ENCODE results near the gene U2AF1L4.
A peak's percentile ranks its signal among the peaks of the same experiment; 100 is the strongest.

U2AF1L4 gene

DNA sequence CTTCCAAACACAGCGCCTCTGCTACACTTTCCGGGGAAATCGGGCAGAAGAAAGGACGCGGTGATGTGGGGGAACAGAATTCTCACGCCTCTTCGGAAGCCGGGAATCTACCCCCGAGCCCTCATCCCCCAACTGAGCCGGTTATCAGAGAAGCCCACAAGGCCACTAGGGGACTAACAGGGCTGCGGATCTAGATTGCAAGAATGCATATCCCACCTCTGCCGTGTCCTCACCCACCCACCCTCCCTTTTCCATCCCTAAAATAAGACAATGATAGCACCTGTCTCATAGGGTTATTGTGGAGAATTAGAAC is 4.1 kb downstream of the U2AF1L4 start:
- no peak for DNase-seq (ENCODE audit: low read depth)
- peak overlapping the region; percentile 35 for H3K4me3 ChIP-seq (ENCODE audit: low read depth, low read length)
- TF ChIP-seq POLR2A (IDR thresholded peaks at IDR 0.05; ENCODE audit: extremely low read depth, insufficient read length): no peak
- TF ChIP-seq, protein P1, sequence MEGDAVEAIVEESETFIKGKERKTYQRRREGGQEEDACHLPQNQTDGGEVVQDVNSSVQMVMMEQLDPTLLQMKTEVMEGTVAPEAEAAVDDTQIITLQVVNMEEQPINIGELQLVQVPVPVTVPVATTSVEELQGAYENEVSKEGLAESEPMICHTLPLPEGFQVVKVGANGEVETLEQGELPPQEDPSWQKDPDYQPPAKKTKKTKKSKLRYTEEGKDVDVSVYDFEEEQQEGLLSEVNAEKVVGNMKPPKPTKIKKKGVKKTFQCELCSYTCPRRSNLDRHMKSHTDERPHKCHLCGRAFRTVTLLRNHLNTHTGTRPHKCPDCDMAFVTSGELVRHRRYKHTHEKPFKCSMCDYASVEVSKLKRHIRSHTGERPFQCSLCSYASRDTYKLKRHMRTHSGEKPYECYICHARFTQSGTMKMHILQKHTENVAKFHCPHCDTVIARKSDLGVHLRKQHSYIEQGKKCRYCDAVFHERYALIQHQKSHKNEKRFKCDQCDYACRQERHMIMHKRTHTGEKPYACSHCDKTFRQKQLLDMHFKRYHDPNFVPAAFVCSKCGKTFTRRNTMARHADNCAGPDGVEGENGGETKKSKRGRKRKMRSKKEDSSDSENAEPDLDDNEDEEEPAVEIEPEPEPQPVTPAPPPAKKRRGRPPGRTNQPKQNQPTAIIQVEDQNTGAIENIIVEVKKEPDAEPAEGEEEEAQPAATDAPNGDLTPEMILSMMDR (IDR thresholded peaks at IDR 0.05; ENCODE audit: low read depth, low read length): peak; percentile 5

DNA sequence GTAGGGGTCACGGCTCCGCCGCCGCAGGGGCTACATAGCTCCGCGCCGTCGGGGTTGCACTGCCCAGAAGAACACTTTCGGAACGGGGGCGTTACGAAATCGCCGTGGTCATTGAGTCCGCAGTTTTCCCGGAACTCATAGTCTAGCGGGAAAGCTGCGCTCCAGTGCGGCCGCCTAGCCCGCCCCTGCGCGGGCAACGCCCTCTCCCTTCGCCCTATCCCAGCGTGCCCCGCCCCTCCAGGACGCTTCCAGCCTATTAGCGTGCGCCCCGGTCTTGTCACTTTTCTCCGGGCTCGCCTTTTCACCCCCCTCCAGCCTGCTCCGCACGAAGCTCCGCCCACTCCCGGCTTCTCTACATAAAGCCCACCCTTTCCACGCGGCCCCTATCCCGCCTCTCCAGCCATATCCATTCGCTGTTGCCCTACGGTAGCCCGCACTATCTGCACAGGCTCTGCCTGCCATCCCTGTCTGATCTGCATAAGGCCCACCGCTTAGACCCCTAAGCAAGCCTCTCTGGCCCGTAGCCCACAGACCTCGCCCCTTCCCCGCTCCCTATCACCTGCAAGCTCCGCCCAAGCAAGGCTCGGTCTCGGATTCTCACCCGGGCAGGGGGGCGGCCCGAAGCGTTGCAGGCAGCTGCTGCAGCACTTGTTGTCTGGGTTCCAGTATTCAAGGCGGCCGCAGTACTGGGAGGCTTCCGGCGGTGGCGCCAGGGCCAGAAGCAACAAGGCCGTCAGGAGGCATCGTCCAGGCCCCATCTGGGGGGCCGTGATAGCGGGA is 4.6 kb downstream of the U2AF1L4 start:
- TF ChIP-seq, protein P2, sequence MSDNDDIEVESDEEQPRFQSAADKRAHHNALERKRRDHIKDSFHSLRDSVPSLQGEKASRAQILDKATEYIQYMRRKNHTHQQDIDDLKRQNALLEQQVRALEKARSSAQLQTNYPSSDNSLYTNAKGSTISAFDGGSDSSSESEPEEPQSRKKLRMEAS (IDR thresholded peaks at IDR 0.05; ENCODE audit: low read depth, low read length): peak; percentile 30; the same call in 1 of the 2 replicates
- no peak; the same call in 1 of the 2 replicates for TF ChIP-seq MYC (IDR thresholded peaks at IDR 0.05; ENCODE audit: low read depth, low read length)
- peak; percentile 30 for TF ChIP-seq POLR2A (IDR thresholded peaks at IDR 0.05; ENCODE audit: extremely low read depth, insufficient read length)
- TF ChIP-seq, protein P1 (IDR thresholded peaks at IDR 0.05; ENCODE audit: low read depth, low read length): no peak
- peak; percentile 95 for DNase-seq (ENCODE audit: low read depth)
- H3K4me3 ChIP-seq (ENCODE audit: low read depth, low read length): peak overlapping the region; percentile 53

- DNase-seq (ENCODE audit: low read depth): no peak
- TF ChIP-seq, protein P2 (IDR thresholded peaks at IDR 0.05; ENCODE audit: low read depth, low read length): no peak
- no peak for TF ChIP-seq POLR2A (IDR thresholded peaks at IDR 0.05; ENCODE audit: extremely low read depth, insufficient read length)
- TF ChIP-seq, protein P1 (IDR thresholded peaks at IDR 0.05; ENCODE audit: low read depth, low read length): no peak
- peak overlapping the region; percentile 53 for H3K4me3 ChIP-seq (ENCODE audit: low read depth, low read length)
Measured at GRCh38 chr19:35740108-35740422, 5.2 kb downstream of the U2AF1L4 start.

DNA sequence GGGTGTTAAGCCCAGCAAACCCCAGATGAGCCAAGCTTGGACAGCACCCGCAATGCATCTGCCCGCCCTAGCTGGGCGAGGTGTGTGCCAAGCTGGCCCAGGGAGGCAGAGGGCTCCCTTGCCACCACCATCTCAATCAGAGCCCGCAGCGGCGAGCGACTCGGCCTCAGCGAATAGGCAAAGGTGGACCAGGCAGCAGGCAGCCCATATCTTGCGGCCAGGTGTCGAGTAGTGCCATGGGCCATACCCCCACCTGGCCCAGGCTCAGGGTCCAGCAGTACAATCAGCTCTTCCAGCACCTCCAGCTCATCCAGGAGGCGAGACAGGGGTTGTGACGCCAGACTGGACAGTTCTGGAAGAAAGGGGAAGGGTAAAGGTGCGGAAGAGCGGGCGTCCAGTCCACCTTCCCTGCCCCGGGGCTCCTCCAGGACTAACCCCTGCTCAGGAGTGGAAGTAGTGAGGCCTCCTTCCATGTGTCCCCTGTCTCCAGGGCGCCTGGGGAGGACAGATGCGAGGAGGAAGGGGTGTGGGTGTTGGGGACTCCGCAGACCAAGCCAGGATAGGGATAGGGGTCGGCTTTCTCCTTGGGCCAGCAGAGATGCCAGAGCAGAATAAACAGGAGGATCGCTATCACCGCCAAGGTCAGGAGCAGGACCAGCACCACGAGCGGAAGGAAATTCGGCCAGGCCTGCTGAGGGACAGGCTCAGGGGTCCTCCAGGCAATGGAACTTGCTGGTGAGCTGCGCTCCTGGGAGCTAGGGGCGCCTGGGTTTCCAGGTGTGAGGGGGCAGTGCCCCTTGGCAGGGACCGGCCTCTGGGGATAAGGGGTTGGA is 5.7 kb downstream of the U2AF1L4 start:
- DNase-seq (ENCODE audit: low read depth): no peak
- TF ChIP-seq, protein P2 (IDR thresholded peaks at IDR 0.05; ENCODE audit: low read depth, low read length): no peak
- peak overlapping the region; percentile 53 for H3K4me3 ChIP-seq (ENCODE audit: low read depth, low read length)

GRCh38 chr19:35738887-35739229 is 6.4 kb downstream of the U2AF1L4 start:
- no peak for DNase-seq (ENCODE audit: low read depth)
- TF ChIP-seq, protein P2 (IDR thresholded peaks at IDR 0.05; ENCODE audit: low read depth, low read length): no peak
- TF ChIP-seq MYC (IDR thresholded peaks at IDR 0.05; ENCODE audit: low read depth, low read length) (no peak), POLR2A (IDR thresholded peaks at IDR 0.05; ENCODE audit: extremely low read depth, insufficient read length) (no peak)
- TF ChIP-seq, protein P1 (IDR thresholded peaks at IDR 0.05; ENCODE audit: low read depth, low read length): no peak
- no peak overlapping the region for H3K4me3 ChIP-seq (ENCODE audit: low read depth, low read length)

- no peak for DNase-seq (ENCODE audit: low read depth)
- no peak for TF ChIP-seq MYC (IDR thresholded peaks at IDR 0.05; ENCODE audit: low read depth, low read length)
- TF ChIP-seq, protein P1 (IDR thresholded peaks at IDR 0.05; ENCODE audit: low read depth, low read length): no peak
- TF ChIP-seq POLR2A (IDR thresholded peaks at IDR 0.05; ENCODE audit: extremely low read depth, insufficient read length): no peak
- TF ChIP-seq, protein P2 (IDR thresholded peaks at IDR 0.05; ENCODE audit: low read depth, low read length): no peak
- no peak overlapping the region for H3K4me3 ChIP-seq (ENCODE audit: low read depth, low read length)
Measured at GRCh38 chr19:35738021-35738886, 7.0 kb downstream of the U2AF1L4 start.

Measured in NB4 (cell line).